Esophagus mucosa (tissue), 1 donor: ENCODE results near the gene FDPS. TPM values are rescaled to one million over a fixed set of nuclear protein-coding genes. Genes with fewer than 3 reads are reported as not detected.
"Not testable (repeated sequence)": the region's sequence is repeated elsewhere in the genome, so short reads cannot be mapped to it uniquely, and the experiment has no call there.

Experiments used
- ATAC-seq: fragments of 200-7000 bp; cut with Tn5 transposase; one replicate; pipeline ENCODE4 v1.9.1; 2020
- total RNA-seq: library from RNA; stranded (reverse); gene quantifications from one replicate; pipeline ENCODE4 v1.2.4, GENCODE V29; 2023
- donor health status: DM: yes; HTN: yes; CAD: no.

FDPS gene
- total RNA-seq, 1 donor from 2014 or later: 401 TPM

- no peak for ATAC-seq
Observed at GRCh38 chr1:155286544-155286943, 22.1 kb upstream of the FDPS start.

GRCh38 chr1:155287987-155288543 is 20.6 kb upstream of the FDPS start:
- no peak for ATAC-seq

- ATAC-seq: not testable (repeated sequence)
Observed at GRCh38 chr1:155291006-155291405, 17.7 kb upstream of the FDPS start.

DNA sequence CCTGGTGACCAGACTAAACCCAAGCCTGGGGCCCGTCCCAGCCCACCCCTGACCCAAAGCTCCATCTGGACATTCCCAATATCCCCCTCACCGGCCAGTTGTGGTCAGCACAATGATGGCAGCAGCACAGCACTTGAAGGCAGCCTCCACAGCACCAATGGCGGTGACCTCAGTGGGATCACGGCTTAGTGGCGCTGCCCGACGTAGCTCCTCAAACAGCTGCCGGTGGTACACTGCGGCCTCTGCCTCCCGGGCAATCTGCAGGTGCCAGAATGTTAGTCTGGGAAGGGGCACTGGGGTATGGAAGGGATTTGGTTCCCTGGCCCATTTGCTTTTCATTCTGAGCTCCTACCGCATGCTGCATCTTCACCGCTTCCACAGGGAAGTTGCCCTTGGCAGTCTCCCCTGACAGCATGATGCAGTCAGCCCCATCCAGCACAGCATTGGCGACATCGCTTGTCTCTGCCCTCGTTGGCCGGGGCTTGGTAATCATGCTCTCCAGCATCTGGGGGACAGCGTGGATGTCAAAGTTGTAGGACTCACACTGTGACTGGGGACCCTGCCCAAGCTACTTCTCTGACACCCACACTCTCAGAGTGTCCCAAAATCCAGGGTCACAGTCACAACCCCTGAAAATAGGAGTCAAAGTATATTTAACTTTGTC is 15.4 kb upstream of the FDPS start:
- no peak for ATAC-seq

GRCh38 chr1:155294520-155295182 is 14.0 kb upstream of the FDPS start:
- peak; percentile 21 for ATAC-seq

GRCh38 chr1:155295183-155295941 is 13.3 kb upstream of the FDPS start:
- peak; percentile 68 for ATAC-seq

DNA sequence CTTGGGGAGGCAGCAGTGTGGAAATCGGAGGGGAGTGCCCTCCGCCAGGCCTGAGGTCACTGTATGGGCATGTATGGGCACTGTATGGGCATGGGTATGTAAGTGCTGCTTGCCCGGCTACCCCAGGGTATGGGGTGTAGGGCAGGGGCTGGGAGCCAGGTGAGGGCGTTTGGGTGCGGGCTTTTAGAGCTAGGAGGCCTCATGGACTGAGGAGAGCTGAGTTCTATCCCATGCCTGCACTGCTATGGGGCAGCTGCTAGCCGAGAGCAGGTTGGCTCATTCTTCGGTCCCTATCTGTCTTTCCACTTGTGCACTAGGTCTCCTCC is 12.8 kb upstream of the FDPS start:
- peak; percentile 54 for ATAC-seq

DNA sequence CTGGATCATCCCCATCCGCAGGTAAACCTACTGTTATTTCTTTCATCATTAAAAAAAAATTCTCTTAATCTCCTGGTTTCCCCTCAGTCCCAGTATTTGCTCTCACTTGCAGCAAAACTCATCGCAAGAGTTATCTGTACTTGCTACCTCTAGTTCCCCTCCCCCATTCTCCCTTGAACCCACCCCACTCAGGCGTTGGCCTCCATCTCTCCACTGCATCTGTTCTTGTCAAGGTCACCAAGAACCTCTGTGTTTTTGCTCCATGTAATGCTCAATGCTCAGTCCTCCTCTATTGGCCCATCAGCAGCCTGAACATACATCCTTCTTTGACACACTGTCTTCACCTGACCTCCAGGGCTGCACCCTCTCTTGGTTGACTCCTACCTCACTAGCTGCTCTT is 12.0 kb upstream of the FDPS start:
- ATAC-seq: no peak

- ATAC-seq: no peak
Observed at GRCh38 chr1:155297384-155297783, 11.3 kb upstream of the FDPS start.

DNA sequence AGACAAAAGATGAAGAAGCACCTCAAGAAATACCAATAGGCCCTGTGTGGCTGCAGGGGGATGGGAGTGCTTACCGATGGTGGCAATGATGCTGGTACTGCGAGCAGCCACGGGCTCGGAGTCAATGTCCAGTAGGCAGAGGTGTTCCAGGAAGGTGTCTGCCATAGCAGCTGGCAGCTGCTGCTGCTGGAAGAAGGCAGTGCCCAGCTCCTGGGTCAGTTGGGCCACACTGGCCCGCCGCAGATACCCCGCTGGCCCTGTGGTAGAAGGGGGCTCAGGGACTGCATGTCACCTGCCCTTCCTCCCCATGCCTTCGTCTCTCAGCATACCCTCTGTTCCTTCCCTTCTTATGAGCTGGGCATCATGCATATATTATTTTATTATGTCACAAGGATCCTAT is 8.6 kb upstream of the FDPS start:
- ATAC-seq: no peak

- no peak for ATAC-seq
Observed at GRCh38 chr1:155300553-155301329, 7.9 kb upstream of the FDPS start.

- ATAC-seq: no peak
Observed at GRCh38 chr1:155301342-155301841, 7.3 kb upstream of the FDPS start, which contains the start of gene PKLR. Gene PKLR, minus strand, starts transcription at chr1:155301438. Its CDS starts 43 bp downstream, at chr1:155301395.

DNA sequence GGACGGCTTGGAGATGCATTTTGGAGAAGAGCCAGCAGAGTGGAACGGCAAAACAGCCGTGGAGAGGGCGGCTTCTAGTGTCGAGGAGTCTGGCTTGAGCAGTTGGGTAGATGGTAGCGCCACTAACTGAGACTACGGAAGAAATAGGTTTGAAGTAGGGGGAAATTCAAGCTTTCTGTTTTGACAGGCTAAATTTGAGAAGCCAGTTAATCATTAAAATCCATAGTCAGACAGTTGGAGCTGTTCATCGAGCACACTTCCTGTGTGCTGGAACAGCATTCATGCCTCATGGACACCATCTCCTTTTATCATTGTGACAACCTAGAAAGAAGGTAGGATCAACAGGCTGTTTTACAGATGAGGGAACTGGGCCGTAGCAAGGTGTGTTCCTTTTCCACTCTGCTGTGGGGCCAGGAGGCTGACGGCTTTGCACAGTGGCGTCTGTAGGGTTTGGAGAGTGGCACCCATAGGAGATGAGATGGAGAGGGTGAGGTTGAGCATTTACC is 4.1 kb upstream of the FDPS start:
- ATAC-seq: no peak

- ATAC-seq: no peak
Observed at GRCh38 chr1:155305881-155306391, 2.7 kb upstream of the FDPS start.

- ATAC-seq: no peak
Observed at GRCh38 chr1:155307247-155307740, 1.4 kb upstream of the FDPS start.

- peak; percentile 4 for ATAC-seq
Observed at GRCh38 chr1:155309423-155310021, 856 bp downstream of the FDPS start.

GRCh38 chr1:155313261-155313660 is 4.6 kb downstream of the FDPS start:
- no peak for ATAC-seq

GRCh38 chr1:155316922-155317321 is 8.3 kb downstream of the FDPS start:
- ATAC-seq: no peak

DNA sequence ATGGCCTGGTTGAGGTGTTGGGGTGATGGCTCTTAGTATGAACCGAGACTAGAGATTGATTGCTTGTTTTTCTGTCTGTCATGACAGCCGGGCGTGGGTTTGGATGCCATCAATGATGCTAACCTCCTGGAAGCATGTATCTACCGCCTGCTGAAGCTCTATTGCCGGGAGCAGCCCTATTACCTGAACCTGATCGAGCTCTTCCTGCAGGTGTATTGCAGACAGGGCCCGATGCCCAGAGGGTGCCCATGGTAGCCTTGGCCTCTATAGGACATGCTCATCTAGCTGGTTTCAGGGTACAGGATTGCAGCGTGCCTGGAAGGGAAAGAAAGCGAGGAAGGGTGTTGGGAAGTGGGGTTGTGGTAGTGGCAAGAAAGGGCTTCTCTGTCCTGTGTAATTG is 9.4 kb downstream of the FDPS start:
- no peak for ATAC-seq

DNA sequence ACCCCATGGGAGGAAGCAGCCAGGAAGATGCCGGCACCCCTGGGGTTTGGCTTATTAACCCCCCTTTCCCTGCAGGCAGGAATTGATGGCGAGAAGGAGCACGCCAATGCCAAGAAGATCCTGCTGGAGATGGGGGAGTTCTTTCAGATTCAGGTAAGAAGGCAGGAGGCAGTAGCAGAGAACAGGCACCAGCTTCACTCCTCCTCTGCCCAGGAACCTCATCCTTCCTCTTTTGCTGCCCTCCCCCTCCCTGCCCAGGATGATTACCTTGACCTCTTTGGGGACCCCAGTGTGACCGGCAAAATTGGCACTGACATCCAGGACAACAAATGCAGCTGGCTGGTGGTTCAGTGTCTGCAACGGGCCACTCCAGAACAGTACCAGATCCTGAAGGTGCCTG is 10.9 kb downstream of the FDPS start:
- no peak for ATAC-seq

DNA sequence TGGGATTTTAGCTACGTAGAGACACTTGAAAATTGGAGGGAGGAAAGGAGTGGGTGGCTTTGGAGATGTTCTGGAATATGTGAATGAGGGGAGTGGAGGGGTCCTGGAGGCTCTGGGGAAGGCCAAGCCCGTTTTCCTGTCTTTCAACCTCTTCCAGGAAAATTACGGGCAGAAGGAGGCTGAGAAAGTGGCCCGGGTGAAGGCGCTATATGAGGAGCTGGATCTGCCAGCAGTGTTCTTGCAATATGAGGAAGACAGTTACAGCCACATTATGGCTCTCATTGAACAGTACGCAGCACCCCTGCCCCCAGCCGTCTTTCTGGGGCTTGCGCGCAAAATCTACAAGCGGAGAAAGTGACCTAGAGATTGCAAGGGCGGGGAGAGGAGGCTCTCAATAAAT is 11.6 kb downstream of the FDPS start:
- no peak for ATAC-seq
